ENCODE results near the gene MKKS.

The MKKS gene

DNA sequence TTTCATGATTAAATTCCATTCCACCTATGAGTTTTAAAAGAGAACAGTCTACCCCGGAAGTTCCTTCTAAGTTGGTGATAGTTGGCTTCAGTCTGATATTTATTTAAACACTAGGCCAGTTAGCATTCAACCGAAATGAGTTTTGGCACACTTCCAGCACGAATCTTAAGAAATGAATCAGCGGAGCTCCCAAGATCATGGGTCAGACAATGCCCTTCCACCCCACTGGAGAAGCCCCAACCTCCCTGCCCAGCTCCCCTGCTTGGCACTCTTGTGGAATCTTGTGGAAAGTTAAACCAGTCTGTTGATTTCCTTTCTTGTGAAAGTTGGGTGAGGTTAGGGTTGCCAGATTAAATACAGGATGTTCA lies 64.3 kb downstream of the MKKS start:
- no peak for DNase-seq (ENCODE audit: low read depth in 2 of 2)

DNA sequence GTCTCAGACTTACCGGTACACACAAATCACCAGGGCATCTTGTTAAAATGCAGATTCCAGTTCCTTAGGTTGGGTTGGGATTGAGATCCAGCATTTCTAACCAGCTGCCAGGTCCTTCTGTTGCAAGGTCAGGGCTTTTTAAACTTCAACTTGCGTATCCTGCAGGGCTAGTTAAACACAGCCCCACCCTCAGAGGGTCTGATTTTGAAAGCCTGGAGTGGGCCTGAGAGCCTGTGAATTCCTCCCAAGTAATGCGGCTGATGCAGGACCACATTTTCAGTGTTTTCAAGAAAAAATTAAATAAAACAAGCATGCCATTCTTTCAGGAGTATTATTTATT lies 65.3 kb downstream of the MKKS start:
- no peak for DNase-seq (ENCODE audit: low read depth in 2 of 2)

DNA sequence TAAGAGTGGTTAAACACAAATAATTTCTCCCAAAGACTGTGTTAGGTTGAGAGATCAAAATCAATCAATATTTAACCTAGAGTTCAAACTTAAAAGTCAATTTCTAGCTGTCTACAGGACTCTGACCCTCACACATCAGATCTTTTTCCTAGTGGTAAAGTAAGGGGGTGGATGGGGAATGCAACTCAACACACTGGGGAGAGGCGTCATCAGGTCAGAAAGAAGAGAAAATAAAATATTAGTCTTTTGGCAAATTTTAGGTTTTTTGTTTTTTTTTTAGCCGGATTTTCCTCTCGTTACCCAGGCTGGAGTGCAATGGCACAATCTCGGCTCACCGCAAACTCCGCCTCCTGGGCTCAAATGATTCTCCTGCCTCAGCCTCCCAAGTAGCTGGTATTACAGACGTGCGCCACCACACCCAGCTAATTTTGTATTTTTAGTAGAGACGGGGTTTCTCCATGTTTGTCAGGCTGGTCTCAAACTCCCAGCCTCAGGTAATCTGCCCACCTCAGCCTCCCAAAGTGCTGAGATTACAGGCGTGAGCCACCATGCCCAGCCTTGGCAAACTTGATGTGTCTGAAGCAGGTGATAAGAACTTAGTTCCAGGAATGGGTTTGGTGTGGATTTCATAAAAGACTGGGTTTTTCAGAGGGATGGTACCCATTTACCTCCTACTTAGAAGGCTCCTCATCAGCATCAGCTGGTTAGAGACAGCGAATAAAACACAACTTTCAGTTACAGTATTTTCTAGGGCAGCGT lies 65.9 kb downstream of the MKKS start:
- no peak for DNase-seq (ENCODE audit: low read depth in 2 of 2)

DNA sequence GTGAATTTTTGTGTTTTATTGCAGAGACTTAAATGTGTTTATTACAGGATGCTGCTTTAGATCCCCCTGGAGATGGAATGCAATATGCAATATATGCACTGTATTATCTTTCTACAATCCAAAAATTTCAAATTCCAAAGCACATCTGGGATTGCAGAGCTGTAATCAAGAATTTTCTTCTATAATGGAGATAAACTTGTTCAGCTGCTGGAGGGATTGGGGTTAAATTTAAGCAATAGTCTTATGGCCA lies 66.4 kb downstream of the MKKS start:
- DNase-seq (ENCODE audit: low read depth in 2 of 2) = no peak

DNA sequence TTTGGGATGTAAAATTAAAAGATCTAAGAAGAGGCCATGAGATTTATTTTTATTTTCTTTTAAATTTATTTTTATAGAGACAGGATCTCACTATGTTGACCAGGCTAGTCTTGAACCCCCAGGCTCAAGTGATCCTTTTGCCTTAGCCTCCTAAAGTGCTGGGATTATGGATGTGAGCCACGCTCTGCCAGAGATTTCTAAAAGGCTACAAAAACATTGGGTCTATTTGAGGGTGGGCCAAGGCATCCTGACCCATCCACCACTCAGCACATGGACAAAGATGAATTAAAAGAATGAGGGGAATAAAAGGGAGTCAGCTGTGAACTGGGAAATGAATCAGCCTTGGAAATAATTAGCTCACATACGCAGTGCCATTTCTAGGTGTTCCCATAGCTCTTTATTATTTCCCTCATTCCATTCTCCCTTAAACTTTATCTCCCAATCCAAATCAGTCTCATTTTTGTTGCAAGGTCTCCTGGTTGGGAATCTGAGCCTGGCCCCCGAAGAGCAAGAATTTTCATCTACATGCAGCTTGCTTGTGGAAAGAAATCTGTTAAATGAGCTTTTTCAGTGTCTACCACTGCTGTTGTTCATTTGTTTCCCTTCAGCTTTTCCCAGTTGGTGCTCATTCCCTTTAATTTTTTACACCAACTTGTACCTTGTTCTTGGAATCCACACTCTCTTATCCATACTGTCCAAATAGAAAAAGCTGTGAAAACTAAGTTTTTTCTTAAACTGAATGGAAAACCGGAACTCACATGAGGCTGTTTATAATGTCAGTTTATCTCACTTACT lies 66.9 kb downstream of the MKKS start:
- DNase-seq (ENCODE audit: low read depth in 2 of 2) = no peak

DNA sequence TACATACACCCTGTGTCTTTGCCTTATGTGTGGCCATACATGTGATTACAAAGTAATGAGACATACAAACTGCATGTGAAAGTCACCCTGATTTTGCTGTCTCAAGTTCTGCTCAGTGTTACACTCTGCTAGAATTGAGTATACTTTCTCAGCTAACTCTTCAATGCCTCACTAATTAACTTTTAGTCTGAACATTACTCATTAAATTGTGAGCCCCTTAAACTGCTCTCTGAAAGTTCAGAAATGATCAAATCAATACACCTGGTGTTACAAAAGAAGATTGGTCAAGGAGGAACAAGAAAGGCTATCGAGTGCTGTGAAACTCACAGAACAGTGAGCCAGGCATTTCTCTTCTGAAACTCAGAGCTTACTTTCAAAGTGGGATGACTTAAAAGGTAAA lies 71.3 kb downstream of the MKKS start:
- DNase-seq (ENCODE audit: low read depth in 2 of 2) = no peak

DNA sequence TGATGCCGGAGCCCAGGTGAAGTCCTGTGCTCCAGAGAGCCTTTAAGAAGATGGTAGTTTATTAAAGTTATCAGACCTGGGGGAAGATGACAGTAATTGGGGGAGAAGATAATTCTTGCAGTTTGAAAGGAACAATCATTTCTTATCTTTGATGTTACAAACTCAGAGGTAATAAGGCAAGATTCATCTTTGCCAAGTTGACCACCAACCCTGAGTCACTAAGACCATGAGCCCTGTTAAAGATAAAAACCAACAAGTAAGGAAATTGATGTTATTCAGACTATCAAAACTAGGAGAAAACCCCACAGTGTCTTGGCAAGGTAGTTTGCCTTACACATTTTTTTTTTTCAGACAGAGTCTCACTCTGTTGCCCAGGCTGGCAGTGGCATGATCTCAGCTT lies 73.1 kb downstream of the MKKS start:
- DNase-seq (ENCODE audit: low read depth in 2 of 2) = no peak

DNA sequence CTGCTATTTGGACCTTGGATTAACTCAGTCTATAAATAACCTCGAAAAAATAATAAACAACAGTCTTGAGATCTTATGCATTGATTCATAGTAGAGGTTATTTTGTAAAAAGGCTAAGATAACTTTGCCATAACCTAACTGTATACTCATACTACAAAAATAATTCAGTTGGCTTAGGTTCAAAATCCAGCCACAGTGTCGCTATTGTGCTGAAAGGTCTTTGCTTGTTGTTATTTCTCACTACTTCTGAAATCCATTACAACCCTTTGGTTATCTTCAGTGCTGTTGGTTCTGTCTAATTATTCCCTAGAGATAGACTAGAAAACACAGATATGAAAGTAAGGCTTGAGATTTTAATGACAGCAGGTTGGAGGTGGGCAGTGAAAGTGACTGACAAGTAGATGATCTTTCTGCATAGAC lies 74.4 kb downstream of the MKKS start:
- no peak for DNase-seq (ENCODE audit: low read depth in 2 of 2)

DNA sequence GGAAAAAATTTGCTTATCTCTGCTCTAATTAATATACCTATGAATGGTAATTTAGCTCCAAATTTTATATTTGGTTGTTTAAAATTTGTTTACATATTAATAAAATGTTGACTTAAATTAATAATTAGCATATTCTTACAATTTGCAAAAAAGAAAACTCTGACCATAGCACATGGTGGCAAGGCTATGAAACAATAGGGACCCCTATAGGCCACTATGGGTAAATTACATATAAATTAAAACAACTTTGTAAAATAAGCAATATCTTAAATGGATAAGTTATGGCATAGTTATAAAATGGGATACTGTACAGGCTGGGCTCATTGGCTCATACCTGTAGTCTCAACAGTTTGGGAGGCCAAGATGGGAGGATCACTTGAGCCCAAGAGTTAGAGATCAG lies 76.0 kb downstream of the MKKS start:
- DNase-seq (ENCODE audit: low read depth in 2 of 2) = no peak

DNA sequence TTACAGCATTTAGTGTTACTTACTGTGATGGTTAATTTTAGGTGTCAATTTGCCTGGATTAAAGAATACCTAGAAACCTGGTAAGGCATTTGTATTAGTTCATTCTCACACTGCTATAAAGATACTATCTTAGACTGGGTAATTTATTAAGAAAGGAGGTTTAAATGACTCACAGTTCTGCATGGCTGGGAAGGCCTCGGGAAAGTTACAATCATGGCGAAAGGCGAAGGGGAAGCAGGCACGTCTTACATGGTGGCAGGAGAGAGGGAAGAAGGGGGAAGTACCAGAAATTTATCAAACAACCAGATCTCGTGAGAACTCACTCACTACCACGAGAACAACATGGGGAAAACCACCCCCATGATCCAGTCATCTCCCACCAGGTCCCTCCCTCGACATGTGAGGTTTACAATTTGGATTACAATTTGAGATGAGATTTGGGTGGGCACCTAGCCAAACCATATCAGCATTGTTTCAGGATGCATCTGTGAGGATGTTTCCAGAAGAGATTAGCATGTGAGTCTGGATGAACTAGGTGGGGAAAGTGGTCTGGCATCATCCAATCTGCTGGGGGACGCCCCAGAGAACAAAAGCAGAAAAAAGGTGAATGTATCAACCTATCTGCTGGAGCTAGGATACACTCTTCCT lies 76.8 kb downstream of the MKKS start:
- no peak for DNase-seq (ENCODE audit: low read depth in 2 of 2)

DNA sequence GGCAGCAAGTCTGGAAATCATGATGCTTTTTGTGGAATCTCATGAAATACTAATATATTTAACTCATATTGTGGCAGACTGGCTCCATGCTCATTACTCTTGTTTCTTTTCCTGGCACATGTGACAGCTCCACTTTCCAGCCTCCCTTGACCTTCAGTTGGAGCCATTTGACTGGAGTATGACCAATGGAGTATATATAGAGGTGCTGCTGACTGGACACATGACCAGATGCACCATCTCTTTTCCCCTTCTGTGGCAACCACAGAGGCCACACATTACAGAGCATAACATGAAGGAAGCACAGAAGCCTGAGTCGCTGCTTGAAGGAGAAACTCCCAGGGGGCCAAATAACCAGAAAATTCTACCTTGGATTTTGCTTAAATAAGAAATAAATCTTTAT lies 77.4 kb downstream of the MKKS start:
- DNase-seq (ENCODE audit: low read depth in 2 of 2) = no peak

DNA sequence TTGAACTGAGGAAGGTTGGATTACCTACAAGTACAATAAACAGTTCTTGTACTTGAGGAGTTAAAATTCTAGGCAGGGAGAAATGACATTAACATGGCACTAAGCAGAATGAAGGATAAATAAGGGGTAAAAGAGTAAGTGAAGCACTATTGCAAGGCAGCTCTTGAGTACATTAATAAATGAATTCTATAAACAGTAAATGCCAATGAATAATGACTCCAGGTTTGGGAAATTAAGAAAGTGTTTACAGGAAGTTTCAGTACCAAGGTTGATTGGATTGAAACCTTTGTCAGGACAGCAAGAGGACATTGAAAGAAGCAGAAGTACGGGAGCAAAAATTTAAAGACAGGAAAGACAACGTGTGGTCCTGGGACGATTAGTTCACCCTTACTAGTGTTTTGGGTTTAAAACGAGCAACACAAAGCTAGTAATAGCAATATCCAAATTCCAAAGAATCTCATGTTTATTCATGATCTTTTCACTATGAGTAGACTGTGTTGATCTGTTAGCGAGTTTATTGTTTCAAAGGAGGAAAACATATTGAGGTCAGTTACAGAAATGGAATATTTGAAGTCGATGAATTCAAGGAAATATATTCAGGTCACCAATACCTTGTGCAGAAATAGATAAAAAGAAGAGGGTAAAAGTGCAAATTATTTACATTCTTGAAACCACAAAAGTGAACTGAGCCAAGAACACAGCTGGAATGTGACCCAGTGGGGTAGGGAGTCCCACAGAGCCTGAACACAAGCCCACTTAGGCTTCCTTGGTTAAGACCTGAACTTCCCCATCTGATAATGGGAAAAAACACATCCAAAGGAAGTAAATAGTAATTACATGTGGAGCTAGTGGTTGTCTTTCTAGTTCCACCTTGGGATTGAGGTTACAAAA lies 80.8 kb downstream of the MKKS start:
- DNase-seq (ENCODE audit: low read depth in 2 of 2) = no peak
